ENCODE results near the gene AUTS2.

The AUTS2 gene

GRCh38 chr7:70736715-70737460 lies 1138.6 kb downstream of the AUTS2 start:
- WGBS: 60% methylated on average over 11 of the region's 11 CpGs
- no peak overlapping the region for H3K4me3 ChIP-seq (ENCODE audit: low read length)

GRCh38 chr7:70738151-70738885 lies 1140.0 kb downstream of the AUTS2 start:
- Histone ChIP-seq H3K9me3 (ENCODE audit: insufficient read depth, low read depth, low read length) (no peaks in the 10 kb centered on the region), H3K4me1 (ENCODE audit: insufficient read depth, low read length) (peaks cover 53% of the 10 kb centered on the region), H3K27me3 (ENCODE audit: insufficient read depth, low read length) (no peaks in the 10 kb centered on the region), H3K27ac (ENCODE audit: low read depth, low read length) (no peak overlapping the region), H3K4me3 (ENCODE audit: low read length) (no peak overlapping the region), H3K36me3 (ENCODE audit: insufficient read depth, low read length) (peaks cover 3% of the 10 kb centered on the region; the same call in 1 of the 2 replicates), H3K9ac (ENCODE audit: low read depth, low read length) (no peak overlapping the region)
- 69% methylated on average over 8 of the region's 8 CpGs for WGBS

More at GRCh38 chr7:70736715-70737460, 1138.6 kb downstream of the AUTS2 start:
- Histone ChIP-seq H3K9me3 (ENCODE audit: insufficient read depth, low read depth, low read length) (no peaks in the 10 kb centered on the region), H3K27me3 (ENCODE audit: insufficient read depth, low read length) (no peaks in the 10 kb centered on the region), H3K27ac (ENCODE audit: low read depth, low read length) (no peak overlapping the region), H3K36me3 (ENCODE audit: insufficient read depth, low read length) (no peaks in the 10 kb centered on the region), H3K4me1 (ENCODE audit: insufficient read depth, low read length) (peaks cover 50% of the 10 kb centered on the region), H3K9ac (ENCODE audit: low read depth, low read length) (no peak overlapping the region)

GRCh38 chr7:70739646-70740210 lies 1141.5 kb downstream of the AUTS2 start:
- Histone ChIP-seq H3K9ac (ENCODE audit: low read depth, low read length) (no peak overlapping the region), H3K27ac (ENCODE audit: low read depth, low read length) (no peak overlapping the region), H3K27me3 (ENCODE audit: insufficient read depth, low read length) (no peaks in the 10 kb centered on the region), H3K36me3 (ENCODE audit: insufficient read depth, low read length) (peaks cover 3% of the 10 kb centered on the region; the same call in 1 of the 2 replicates), H3K9me3 (ENCODE audit: insufficient read depth, low read depth, low read length) (no peaks in the 10 kb centered on the region), H3K4me3 (ENCODE audit: low read length) (no peak overlapping the region), H3K4me1 (ENCODE audit: insufficient read depth, low read length) (peaks cover 53% of the 10 kb centered on the region)
- 80% methylated on average over 7 of the region's 7 CpGs for WGBS

- Histone ChIP-seq H3K4me1 (ENCODE audit: insufficient read depth, low read length) (peaks cover 44% of the 10 kb centered on the region), H3K27ac (ENCODE audit: low read depth, low read length) (no peak overlapping the region)
- 90% methylated on average over 5 of the region's 5 CpGs for WGBS
Measured at GRCh38 chr7:70741666-70742065, 1143.4 kb downstream of the AUTS2 start.

GRCh38 chr7:70743531-70744325 lies 1145.5 kb downstream of the AUTS2 start:
- peaks cover 6% of the 10 kb centered on the region for H3K36me3 ChIP-seq (ENCODE audit: insufficient read depth, low read length)
- H3K4me3 ChIP-seq (ENCODE audit: low read length): no peak overlapping the region
- WGBS: 93% methylated on average over 9 of the region's 9 CpGs
- H3K9ac ChIP-seq (ENCODE audit: low read depth, low read length): no peak overlapping the region
- H3K27me3 ChIP-seq (ENCODE audit: insufficient read depth, low read length): no peaks in the 10 kb centered on the region
- H3K27ac ChIP-seq (ENCODE audit: low read depth, low read length): no peak overlapping the region; the same call in 1 of the 2 replicates
- H3K9me3 ChIP-seq (ENCODE audit: insufficient read depth, low read depth, low read length): no peaks in the 10 kb centered on the region
- peaks cover 32% of the 10 kb centered on the region; the same call in 1 of the 2 replicates for H3K4me1 ChIP-seq (ENCODE audit: insufficient read depth, low read length)

More at GRCh38 chr7:70741666-70742065, 1143.4 kb downstream of the AUTS2 start:
- Histone ChIP-seq H3K27me3 (ENCODE audit: insufficient read depth, low read length) (no peaks in the 10 kb centered on the region), H3K36me3 (ENCODE audit: insufficient read depth, low read length) (peaks cover 6% of the 10 kb centered on the region), H3K4me3 (ENCODE audit: low read length) (no peak overlapping the region), H3K9ac (ENCODE audit: low read depth, low read length) (no peak overlapping the region), H3K9me3 (ENCODE audit: insufficient read depth, low read depth, low read length) (no peaks in the 10 kb centered on the region)

GRCh38 chr7:70744492-70744891 lies 1146.2 kb downstream of the AUTS2 start:
- H3K9me3 ChIP-seq (ENCODE audit: insufficient read depth, low read depth, low read length): no peaks in the 10 kb centered on the region
- peaks cover 34% of the 10 kb centered on the region; the same call in 1 of the 2 replicates for H3K4me1 ChIP-seq (ENCODE audit: insufficient read depth, low read length)
- peaks cover 6% of the 10 kb centered on the region for H3K36me3 ChIP-seq (ENCODE audit: insufficient read depth, low read length)
- WGBS: 92% methylated on average over 12 of the region's 12 CpGs
- H3K4me3 ChIP-seq (ENCODE audit: low read length): no peak overlapping the region
- H3K27me3 ChIP-seq (ENCODE audit: insufficient read depth, low read length): no peaks in the 10 kb centered on the region
- H3K9ac ChIP-seq (ENCODE audit: low read depth, low read length): no peak overlapping the region
- no peak overlapping the region; the same call in 1 of the 2 replicates for H3K27ac ChIP-seq (ENCODE audit: low read depth, low read length)

GRCh38 chr7:70749831-70750230 lies 1151.6 kb downstream of the AUTS2 start:
- H3K9ac ChIP-seq (ENCODE audit: low read depth, low read length): no peak overlapping the region
- H3K36me3 ChIP-seq (ENCODE audit: insufficient read depth, low read length): peaks cover 7% of the 10 kb centered on the region; the same call in 1 of the 2 replicates
- H3K27me3 ChIP-seq (ENCODE audit: insufficient read depth, low read length): no peaks in the 10 kb centered on the region
- no peaks in the 10 kb centered on the region for H3K9me3 ChIP-seq (ENCODE audit: insufficient read depth, low read depth, low read length)
- WGBS: 82% methylated on average over 1 of the region's 1 CpG
- no peak overlapping the region for H3K4me3 ChIP-seq (ENCODE audit: low read length)
- H3K4me1 ChIP-seq (ENCODE audit: insufficient read depth, low read length): peaks cover 24% of the 10 kb centered on the region; the same call in 1 of the 2 replicates
- H3K27ac ChIP-seq (ENCODE audit: low read depth, low read length): no peak overlapping the region

GRCh38 chr7:70751895-70752294 lies 1153.6 kb downstream of the AUTS2 start:
- Histone ChIP-seq H3K4me1 (ENCODE audit: insufficient read depth, low read length) (peaks cover 14% of the 10 kb centered on the region; the same call in 1 of the 2 replicates), H3K9ac (ENCODE audit: low read depth, low read length) (no peak overlapping the region), H3K27me3 (ENCODE audit: insufficient read depth, low read length) (no peaks in the 10 kb centered on the region), H3K9me3 (ENCODE audit: insufficient read depth, low read depth, low read length) (no peaks in the 10 kb centered on the region), H3K27ac (ENCODE audit: low read depth, low read length) (no peak overlapping the region), H3K36me3 (ENCODE audit: insufficient read depth, low read length) (peaks cover 4% of the 10 kb centered on the region; the same call in 1 of the 2 replicates), H3K4me3 (ENCODE audit: low read length) (no peak overlapping the region)
- 83% methylated on average over 5 of the region's 5 CpGs for whole genome bisulfite sequencing

GRCh38 chr7:70752794-70753241 lies 1154.5 kb downstream of the AUTS2 start:
- peaks cover 4% of the 10 kb centered on the region; the same call in 1 of the 2 replicates for H3K36me3 ChIP-seq (ENCODE audit: insufficient read depth, low read length)
- H3K9ac ChIP-seq (ENCODE audit: low read depth, low read length): no peak overlapping the region
- 97% methylated on average over 1 of the region's 1 CpG for WGBS
- H3K27ac ChIP-seq (ENCODE audit: low read depth, low read length): no peak overlapping the region
- no peak overlapping the region for H3K4me3 ChIP-seq (ENCODE audit: low read length)
- H3K27me3 ChIP-seq (ENCODE audit: insufficient read depth, low read length): no peaks in the 10 kb centered on the region
- H3K4me1 ChIP-seq (ENCODE audit: insufficient read depth, low read length): peaks cover 22% of the 10 kb centered on the region
- H3K9me3 ChIP-seq (ENCODE audit: insufficient read depth, low read depth, low read length): no peaks in the 10 kb centered on the region

- H3K36me3 ChIP-seq (ENCODE audit: insufficient read depth, low read length): peaks cover 4% of the 10 kb centered on the region; the same call in 1 of the 2 replicates
- H3K9ac ChIP-seq (ENCODE audit: low read depth, low read length): no peak overlapping the region
- H3K27ac ChIP-seq (ENCODE audit: low read depth, low read length): no peak overlapping the region
- no peaks in the 10 kb centered on the region for H3K9me3 ChIP-seq (ENCODE audit: insufficient read depth, low read depth, low read length)
- H3K27me3 ChIP-seq (ENCODE audit: insufficient read depth, low read length): no peaks in the 10 kb centered on the region
- no peak overlapping the region for H3K4me3 ChIP-seq (ENCODE audit: low read length)
- WGBS: 95% methylated on average over 7 of the region's 8 CpGs
- peaks cover 28% of the 10 kb centered on the region for H3K4me1 ChIP-seq (ENCODE audit: insufficient read depth, low read length)
Measured at GRCh38 chr7:70756789-70757188, 1158.5 kb downstream of the AUTS2 start.
